Heart left ventricle (tissue), 16 donors: ENCODE data around the gene HMGA1. TPM values are rescaled to one million over a fixed set of nuclear protein-coding genes. Genes with fewer than 3 reads are reported as not detected.
"Not testable (repeated sequence)": the region's sequence is repeated elsewhere in the genome, so short reads cannot be mapped to it uniquely, and the experiment has no call there.

Source experiments
- ATAC-seq, 4 donors: fragments of 200-7000 bp; cut with Tn5 transposase; one replicate each; pipeline ENCODE4 v1.9.1; 2020 to 2022; ENCODE audit warnings: moderate library complexity in 4 of 4, mild to moderate bottlenecking in 3 of 4, moderate number of reproducible peaks in 1 of 4
- DNase-seq, 5 donors: peaks; one replicate each; pipeline ENCODE4 v3.0.0-alpha.2; 2020
- H3K27ac ChIP-seq, 12 donors: fragments of 200-600 bp; sonication (generic) in 4 of 12; one replicate each; pipeline versions ENCODE4 v1.5.0 to v1.8.0; 2016 to 2022; ENCODE audit warnings: mild to moderate bottlenecking in 2 of 12
- H3K27me3 ChIP-seq, 9 donors: fragments of 200-600 bp; sonication (generic) in 2 of 9; one replicate each; pipeline versions ENCODE4 v1.5.1 to v1.8.0; 2016 to 2022; ENCODE audit warnings: mild to moderate bottlenecking in 3 of 9
- H3K36me3 ChIP-seq, 9 donors: fragments of 200-600 bp; sonication (generic) in 2 of 9; one replicate each; pipeline versions ENCODE4 v1.5.0 to v1.8.0; 2018 to 2022; ENCODE audit warnings: mild to moderate bottlenecking in 2 of 9
- H3K4me1 ChIP-seq, 12 donors: fragments of 200-600 bp; sonication (generic) in 4 of 12; one replicate each; pipeline versions ENCODE4 v1.5.0 to v1.8.0; 2016 to 2022; ENCODE audit warnings: mild to moderate bottlenecking in 3 of 12
- H3K4me3 ChIP-seq, 12 donors: fragments of 200-600 bp; sonication (generic) in 4 of 12; one replicate each; pipeline versions ENCODE4 v1.5.0 to v1.8.0; 2017 to 2022; ENCODE audit warnings: mild to moderate bottlenecking in 9 of 12, moderate library complexity in 4 of 12
- H3K9me3 ChIP-seq, 12 donors: fragments of 200-600 bp; sonication (generic) in 4 of 12; one replicate each; pipeline versions ENCODE4 v1.5.0 to v1.8.0; 2016 to 2022; ENCODE audit warnings: mild to moderate bottlenecking in 1 of 12
- POLR2A ChIP-seq, 2 donors: fragments of 450-650 bp; IDR thresholded peaks; one replicate each; pipeline ENCODE4 v1.6.1; 2017; ENCODE audit warnings: antibody characterized with exemption in 2 of 2, mild to moderate bottlenecking in 2 of 2, moderate library complexity in 2 of 2
- WGBS, 4 donors: extraction: QIAGEN DNeasy Blood & Tissue Kit in 2 of 4; methylation state at CpG; one replicate each; pipeline versions ENCODE4 v1.1.5 to v1.1.7; 2013 to 2018; 5-methylcytosine and 5-hydroxymethylcytosine counted together
- intact Hi-C, 10 donors: fragments of 100-400 bp; cut with DNase I; formaldehyde crosslinking; loops; one replicate each; pipeline versions ENCODE4 v1.11.1 to v1.14.2; 2022
- polyA plus RNA-seq, 2 donors: library from polyadenylated mRNA; stranded (reverse); fragments of 200-250 nt; gene quantifications; one replicate each; pipeline ENCODE4 v1.2.3, GENCODE V29; 2013
- total RNA-seq, 9 donors: library from RNA; depleted of rRNA in 2 of 9; stranded (reverse); fragments of >200 nt in 2 of 9; fragmentation: NEBNext Ultra II Directional in 3 of 9; extraction: Animal tissue kit (Norgen Biotek cat#: 25700) in 3 of 9; gene quantifications; one replicate each; pipeline versions ENCODE4 v1.1.0 to v1.2.4, GENCODE V29; 2016 to 2023
- TF ChIP-seq, protein P1 (sequence below), 12 donors: fragments of 200-600 bp; sonication (generic) in 4 of 12; IDR thresholded peaks; one replicate each; pipeline versions ENCODE4 v1.5.0 to v1.8.0; 2018 to 2022; ENCODE audit warnings: antibody characterized with exemption in 12 of 12, mild to moderate bottlenecking in 5 of 12
- donor health status: ischemic (EF 13 %, LVEDD 7.1; RV severe dilation, severe dysfunction).
- donor health status: healthy with polysubstance abuse.
- donor health status: DM: no; HTN: yes; CAD: no.
- donor health status: DM: no; HTN: no; CAD: no.
- donor health status: ischemic (EF 25% LVEDD 6.9; RV normal size, moderate dysfunction).
- donor health status: ischemic (EF 25% LVEDD 5.7; RV mildly dilated, moderate dysfunction).
- donor health status: healthy.
- donor health status: DM: yes; HTN: yes; CAD: no.
- donor health status: ischemic (EF 35%, LVEDD 5.7; RV mildly dilated, moderate dysfunction).
- donor health status: nonischemic (EF 11% LVEDD 7.7; RV severe dilation, severe dysfunction).
- donor health status: DM: yes; HTN: yes; CAD: no.
- donor health status: PGD.
- donor health status: ischemic (EF 29% LVEDD 5.4; RV normal size, mild dysfunction).
- donor health status: nonischemic (EF 23%, LVEDD 6.1; RV moderate dilation, normal function).

The HMGA1 gene
- total and polyA plus RNA-seq, 11 donors = 23.0 to 76.1 (median 44.8) TPM

- Histone ChIP-seq H3K4me3 (peak overlapping the region in 1 of 12 donors; percentile 18), H3K27me3 (no peaks in the 10 kb centered on the region), H3K27ac (peak overlapping the region in 5 of 12 donors; percentile 3 to 78 (median 72)), H3K36me3 (peaks cover 0 to 33% (median 2%) of the 10 kb centered on the region in 9 donors), H3K4me1 (peaks cover 0 to 38% (median 18%) of the 10 kb centered on the region in 12 donors), H3K9me3 (no peaks in the 10 kb centered on the region)
- DNase-seq (peak in 4 of 5 donors; percentile 50 to 86 (median 69)), ATAC-seq (peak in 3 of 4 donors; percentile 38 to 57 (median 45))
- intact Hi-C loops = loop anchor here in 2 of 10 donors (5.0 to 10.0 kb wide), 2 partner anchors 47 to 361 kb away; no protein-coding TSS in a partner anchor
- no peak for TF ChIP-seq POLR2A (IDR thresholded peaks at IDR 0.05)
- TF ChIP-seq, protein P1, sequence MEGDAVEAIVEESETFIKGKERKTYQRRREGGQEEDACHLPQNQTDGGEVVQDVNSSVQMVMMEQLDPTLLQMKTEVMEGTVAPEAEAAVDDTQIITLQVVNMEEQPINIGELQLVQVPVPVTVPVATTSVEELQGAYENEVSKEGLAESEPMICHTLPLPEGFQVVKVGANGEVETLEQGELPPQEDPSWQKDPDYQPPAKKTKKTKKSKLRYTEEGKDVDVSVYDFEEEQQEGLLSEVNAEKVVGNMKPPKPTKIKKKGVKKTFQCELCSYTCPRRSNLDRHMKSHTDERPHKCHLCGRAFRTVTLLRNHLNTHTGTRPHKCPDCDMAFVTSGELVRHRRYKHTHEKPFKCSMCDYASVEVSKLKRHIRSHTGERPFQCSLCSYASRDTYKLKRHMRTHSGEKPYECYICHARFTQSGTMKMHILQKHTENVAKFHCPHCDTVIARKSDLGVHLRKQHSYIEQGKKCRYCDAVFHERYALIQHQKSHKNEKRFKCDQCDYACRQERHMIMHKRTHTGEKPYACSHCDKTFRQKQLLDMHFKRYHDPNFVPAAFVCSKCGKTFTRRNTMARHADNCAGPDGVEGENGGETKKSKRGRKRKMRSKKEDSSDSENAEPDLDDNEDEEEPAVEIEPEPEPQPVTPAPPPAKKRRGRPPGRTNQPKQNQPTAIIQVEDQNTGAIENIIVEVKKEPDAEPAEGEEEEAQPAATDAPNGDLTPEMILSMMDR (IDR thresholded peaks at IDR 0.05) = peak in 3 of 12 donors; percentile 24 to 28 (median 28)
- 32 to 55% (median 42%) methylated on average over 11 to 19 of the region's 19 CpGs for WGBS, 4 donors
Measured at GRCh38 chr6:34243901-34244884, 7.5 kb downstream of the HMGA1 start.

DNA sequence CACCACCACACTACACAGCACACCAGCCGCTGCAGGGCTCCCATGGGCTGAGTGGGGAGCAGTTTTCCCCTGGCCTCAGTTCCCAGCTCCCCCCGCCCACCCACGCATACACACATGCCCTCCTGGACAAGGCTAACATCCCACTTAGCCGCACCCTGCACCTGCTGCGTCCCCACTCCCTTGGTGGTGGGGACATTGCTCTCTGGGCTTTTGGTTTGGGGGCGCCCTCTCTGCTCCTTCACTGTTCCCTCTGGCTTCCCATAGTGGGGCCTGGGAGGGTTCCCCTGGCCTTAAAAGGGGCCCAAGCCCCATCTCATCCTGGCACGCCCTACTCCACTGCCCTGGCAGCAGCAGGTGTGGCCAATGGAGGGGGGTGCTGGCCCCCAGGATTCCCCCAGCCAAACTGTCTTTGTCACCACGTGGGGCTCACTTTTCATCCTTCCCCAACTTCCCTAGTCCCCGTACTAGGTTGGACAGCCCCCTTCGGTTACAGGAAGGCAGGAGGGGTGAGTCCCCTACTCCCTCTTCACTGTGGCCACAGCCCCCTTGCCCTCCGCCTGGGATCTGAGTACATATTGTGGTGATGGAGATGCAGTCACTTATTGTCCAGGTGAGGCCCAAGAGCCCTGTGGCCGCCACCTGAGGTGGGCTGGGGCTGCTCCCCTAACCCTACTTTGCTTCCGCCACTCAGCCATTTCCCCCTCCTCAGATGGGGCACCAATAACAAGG, 8.5 kb downstream of the HMGA1 start:
- not testable (repeated sequence) for H3K4me3 ChIP-seq, H3K27me3 ChIP-seq, ATAC-seq, H3K9me3 ChIP-seq
- peak overlapping the region in 1 of 12 donors; percentile 72 for H3K27ac ChIP-seq
- intact Hi-C loops = loop anchor here in 5 of 10 donors (5.0 to 10.0 kb wide), 3 partner anchors 48 to 360 kb away; no protein-coding TSS in a partner anchor
- 83 to 87% (median 86%) methylated on average over 12 to 13 of the region's 13 CpGs for WGBS, 4 donors
- H3K4me1 ChIP-seq = peaks cover 0 to 48% (median 27%) of the 10 kb centered on the region in 12 donors
- DNase-seq = peak in 1 of 5 donors; percentile 30
- H3K36me3 ChIP-seq = peaks cover 0 to 33% (median 2%) of the 10 kb centered on the region in 9 donors

DNA sequence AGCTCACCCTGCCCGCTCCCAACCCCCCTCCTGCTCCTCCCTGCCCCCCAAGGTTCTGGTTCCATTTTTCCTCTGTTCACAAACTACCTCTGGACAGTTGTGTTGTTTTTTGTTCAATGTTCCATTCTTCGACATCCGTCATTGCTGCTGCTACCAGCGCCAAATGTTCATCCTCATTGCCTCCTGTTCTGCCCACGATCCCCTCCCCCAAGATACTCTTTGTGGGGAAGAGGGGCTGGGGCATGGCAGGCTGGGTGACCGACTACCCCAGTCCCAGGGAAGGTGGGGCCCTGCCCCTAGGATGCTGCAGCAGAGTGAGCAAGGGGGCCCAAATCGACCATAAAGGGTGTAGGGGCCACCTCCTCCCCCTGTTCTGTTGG, 9.1 kb downstream of the HMGA1 start:
- peak in 1 of 5 donors; percentile 1 for DNase-seq
- peaks cover 0 to 49% (median 29%) of the 10 kb centered on the region in 12 donors for H3K4me1 ChIP-seq
- intact Hi-C loops = loop anchor here in 5 of 10 donors (2.0 to 10.0 kb wide), 4 partner anchors 48 to 359 kb away; no protein-coding TSS in a partner anchor
- ATAC-seq, H3K9me3 ChIP-seq, H3K27me3 ChIP-seq, H3K4me3 ChIP-seq, H3K27ac ChIP-seq: not testable (repeated sequence)
- 78 to 85% (median 84%) methylated on average over 7 of the region's 7 CpGs for whole genome bisulfite sequencing, 4 donors
- H3K36me3 ChIP-seq = peaks cover 0 to 30% (median 2%) of the 10 kb centered on the region in 9 donors

- no peaks in the 10 kb centered on the region for H3K27me3 ChIP-seq
- H3K4me3 ChIP-seq = no peak overlapping the region
- WGBS, 4 donors = 72 to 80% (median 77%) methylated on average over 2 of the region's 2 CpGs
- DNase-seq = peak in 1 of 5 donors; percentile 0
- peaks cover 0 to 25% (median 1%) of the 10 kb centered on the region in 9 donors for H3K36me3 ChIP-seq
- peaks cover 0 to 49% (median 29%) of the 10 kb centered on the region in 12 donors for H3K4me1 ChIP-seq
- ATAC-seq = no peak
- intact Hi-C loops = loop anchor here in 5 of 10 donors (2.0 to 10.0 kb wide), 4 partner anchors 49 to 359 kb away; no protein-coding TSS in a partner anchor
- no peak overlapping the region for H3K27ac ChIP-seq
- TF ChIP-seq, protein P1 (IDR thresholded peaks at IDR 0.05) = no peak
- TF ChIP-seq POLR2A (IDR thresholded peaks at IDR 0.05) = no peak
- H3K9me3 ChIP-seq = no peaks in the 10 kb centered on the region
Measured at GRCh38 chr6:34246249-34246562, 9.5 kb downstream of the HMGA1 start.
